Stimulated activated CD8-positive, alpha-beta memory T cell treated with anti-CD3 and anti-CD28 coated beads, Interleukin-7, amount 100 ng/mL, for 4 hours (primary cell): Measurements from ENCODE around the gene DCTN1.
"Not testable (repeated sequence)": the region's sequence is repeated elsewhere in the genome, so short reads cannot be mapped to it uniquely, and the experiment has no call there.

Source experiments
- DNase-seq, 2 donors: peaks; one replicate each; pipeline ENCODE4 v3.0.0-alpha.2; 2020; ENCODE audit warnings: low read depth in 2 of 2

The DCTN1 gene

DNA sequence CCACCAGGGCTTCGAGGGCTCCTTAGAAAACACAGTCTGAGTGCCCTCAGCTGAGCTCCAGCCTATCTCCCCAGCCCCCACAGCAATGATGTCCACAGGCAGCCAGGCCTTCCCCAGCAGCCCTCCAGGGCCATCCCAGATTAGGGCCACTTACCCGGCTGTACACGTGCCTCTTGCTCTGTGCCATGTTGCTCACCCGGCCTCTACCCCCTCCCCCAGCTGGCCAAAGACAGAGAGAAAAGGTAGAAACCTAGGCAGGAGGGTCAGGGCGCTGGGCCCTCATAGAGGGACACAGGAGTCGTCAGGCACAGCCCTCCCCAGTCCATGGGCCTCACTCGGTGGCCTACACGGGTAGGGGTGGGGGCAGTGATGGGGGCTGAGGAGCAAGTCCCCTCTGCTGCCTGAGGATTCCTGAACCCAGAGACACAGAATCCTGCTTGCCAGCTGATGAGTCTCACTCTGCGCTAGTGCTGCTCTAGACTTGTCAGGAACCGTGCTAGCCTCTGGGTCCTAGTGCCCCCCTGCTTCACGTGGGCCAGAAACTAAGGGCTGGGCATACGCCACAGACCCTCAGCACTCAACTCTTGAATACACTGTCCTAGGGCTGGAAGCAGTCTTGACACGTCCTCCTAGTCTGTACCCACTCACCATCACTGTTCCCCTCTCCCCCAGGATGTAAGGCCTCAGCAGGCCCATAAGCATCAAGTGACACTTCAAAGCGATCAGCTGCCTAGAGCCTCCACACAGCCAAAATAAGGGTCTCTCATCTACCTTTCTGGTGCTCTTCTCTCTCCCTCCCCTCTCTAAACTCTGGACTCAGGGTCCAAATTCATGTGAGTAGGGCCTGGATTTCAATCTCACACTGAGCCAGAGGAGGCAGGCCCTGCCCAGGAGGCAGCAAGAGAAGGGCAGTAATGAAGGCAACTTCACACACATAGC lies at the start of gene DCTN1:
Gene DCTN1, minus strand, starts transcription at position 461 of the 939 bp plus-strand sequence. Its CDS starts 274 bp downstream, at position 187.
- peak in 1 of 2 donors; percentile 8 for DNase-seq

DNA sequence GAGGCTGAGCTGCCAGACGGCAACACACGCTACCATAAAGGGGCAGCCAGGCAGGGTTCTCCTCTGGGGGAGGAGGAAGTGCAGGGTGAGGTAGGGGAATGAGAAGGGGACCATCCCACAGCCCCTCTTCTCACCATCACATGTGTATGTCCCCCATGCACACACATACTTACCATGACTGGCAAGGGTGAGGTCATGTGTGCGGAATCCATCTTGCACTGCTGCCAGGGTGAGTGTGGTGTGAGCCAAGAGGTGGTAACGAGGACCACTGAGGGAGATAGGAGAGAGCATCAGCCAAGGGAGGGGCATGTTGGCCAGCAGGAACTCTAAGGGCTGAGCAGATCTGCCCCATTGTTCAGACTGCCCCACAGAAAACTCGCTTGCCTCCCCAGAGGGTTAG lies 48.6 kb upstream of the DCTN1 start:
- DNase-seq: no peak

DNA sequence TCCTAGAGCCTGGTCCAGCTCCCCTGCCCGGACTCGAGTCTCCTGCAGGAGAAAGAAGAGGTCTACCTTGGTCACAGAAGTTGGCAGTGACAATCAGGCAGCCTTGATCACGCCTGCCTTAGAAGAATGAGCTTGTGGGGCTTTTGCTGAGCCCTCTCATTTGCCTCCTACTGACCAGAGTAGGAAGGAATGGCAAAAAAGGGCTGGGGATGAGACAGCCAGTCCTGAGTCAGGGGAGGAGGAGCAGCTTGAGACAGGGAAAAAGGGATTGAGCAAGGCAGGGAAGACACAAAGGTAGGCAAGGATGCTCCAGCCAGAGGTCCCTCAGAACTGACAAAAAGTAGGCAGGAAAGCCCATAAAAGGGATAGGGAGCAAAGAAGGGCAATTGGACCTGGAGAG lies 47.4 kb upstream of the DCTN1 start:
- no peak for DNase-seq

DNA sequence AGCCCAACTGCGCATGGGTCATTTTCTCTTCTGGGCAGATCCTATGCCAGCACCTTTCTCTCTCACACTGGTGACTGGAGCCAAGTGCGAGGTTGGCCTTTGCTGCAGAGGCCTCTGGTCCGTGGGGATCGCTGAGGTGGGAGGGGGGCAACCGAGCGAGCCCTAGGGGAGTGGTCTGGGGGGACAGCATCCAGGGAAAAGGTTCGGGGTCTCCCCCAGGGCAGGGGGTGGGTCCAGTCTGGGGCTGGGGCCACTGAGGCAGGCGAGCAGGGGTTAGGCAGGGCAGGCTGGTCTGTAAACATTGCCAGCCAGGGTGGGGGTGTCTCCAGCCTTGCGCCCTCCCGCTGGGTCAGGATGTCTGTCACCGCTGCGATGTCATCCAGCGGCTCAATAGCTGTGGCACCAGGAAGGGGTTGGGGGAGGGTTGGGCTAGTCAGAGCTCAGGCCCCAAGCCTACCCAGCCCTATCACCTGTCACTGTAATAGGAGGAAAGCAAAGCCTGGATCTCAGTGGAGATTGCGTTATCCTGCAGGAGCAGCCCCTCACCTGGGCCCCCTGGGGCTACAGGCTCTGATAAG lies 46.2 kb upstream of the DCTN1 start:
- no peak for DNase-seq

DNA sequence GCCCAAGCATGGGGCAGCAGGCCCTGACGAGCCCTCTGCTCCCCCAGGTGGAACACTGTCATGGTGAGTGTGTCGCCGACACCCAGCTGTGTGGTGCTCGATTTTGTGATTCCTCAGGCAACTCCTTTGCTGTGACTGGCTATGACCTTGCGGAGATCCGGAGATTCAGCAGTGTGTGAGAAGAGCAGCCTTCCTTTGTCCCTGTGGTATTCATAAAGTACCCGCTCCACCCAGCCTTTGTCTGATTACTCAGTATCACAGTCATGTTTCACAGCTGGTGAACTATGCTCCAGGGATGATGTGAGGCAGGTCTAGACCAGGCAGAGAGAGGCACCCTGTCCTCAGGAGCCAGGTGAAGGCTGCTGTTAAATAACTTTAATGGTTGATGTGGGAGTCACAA lies 45.4 kb upstream of the DCTN1 start:
- no peak for DNase-seq

DNA sequence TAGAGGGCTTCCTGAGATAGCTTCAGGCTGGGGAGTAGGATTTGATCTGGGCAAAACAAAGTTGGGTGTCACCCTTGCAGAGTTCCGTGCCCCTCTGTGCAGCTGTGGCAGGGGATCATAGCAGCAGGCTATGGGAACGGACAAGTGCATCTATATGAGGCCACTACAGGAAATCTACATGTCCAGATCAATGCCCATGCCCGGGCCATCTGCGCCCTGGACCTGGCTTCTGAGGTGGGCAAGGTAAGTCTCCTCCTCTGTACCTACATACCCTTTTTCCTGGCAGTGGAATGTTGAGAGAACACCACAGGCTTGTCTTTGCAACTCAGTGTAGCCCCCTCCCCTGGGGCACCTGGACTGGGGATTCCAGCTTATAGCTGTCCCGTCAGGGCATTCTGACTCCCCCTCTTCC lies 44.9 kb upstream of the DCTN1 start:
- no peak for DNase-seq

DNA sequence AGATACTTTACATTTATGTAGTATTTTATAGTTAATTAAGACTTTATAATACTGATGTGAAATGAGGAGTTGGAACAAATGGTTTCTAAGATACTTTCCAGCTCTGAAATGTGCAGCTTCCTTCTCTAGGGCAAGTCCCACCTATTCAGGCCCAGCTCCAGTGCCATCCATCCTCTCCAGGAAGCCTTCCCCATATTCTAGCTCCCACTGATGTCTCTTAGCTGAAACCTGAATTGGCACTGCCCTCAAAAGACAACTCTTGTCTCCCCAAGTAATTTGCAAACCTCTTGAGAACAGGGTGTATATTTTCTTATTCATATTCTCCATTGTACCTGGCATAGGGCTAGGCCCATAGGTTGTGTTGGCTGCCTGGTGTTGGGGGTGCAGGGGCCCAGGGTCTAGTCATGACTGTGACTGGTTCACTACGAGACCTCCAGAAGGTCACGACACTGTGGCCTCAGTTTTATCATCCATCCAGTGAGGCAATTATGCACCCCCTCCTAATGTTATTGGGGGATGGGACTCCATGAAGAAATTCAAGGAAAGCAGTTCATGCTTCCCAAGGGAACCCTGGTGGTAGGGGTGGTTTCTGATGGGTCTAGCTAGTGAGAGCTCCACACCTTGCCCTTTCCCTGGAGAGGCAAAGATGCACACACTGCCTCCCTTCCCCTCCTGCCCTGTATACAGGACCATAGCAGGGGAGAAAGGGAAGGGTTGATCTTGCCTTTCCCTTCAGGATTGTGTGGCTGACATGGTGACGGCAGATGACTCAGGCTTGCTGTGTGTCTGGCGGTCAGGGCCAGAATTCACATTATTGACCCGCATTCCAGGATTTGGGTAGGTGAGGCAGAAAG lies 44.3 kb upstream of the DCTN1 start:
- DNase-seq: no peak

DNA sequence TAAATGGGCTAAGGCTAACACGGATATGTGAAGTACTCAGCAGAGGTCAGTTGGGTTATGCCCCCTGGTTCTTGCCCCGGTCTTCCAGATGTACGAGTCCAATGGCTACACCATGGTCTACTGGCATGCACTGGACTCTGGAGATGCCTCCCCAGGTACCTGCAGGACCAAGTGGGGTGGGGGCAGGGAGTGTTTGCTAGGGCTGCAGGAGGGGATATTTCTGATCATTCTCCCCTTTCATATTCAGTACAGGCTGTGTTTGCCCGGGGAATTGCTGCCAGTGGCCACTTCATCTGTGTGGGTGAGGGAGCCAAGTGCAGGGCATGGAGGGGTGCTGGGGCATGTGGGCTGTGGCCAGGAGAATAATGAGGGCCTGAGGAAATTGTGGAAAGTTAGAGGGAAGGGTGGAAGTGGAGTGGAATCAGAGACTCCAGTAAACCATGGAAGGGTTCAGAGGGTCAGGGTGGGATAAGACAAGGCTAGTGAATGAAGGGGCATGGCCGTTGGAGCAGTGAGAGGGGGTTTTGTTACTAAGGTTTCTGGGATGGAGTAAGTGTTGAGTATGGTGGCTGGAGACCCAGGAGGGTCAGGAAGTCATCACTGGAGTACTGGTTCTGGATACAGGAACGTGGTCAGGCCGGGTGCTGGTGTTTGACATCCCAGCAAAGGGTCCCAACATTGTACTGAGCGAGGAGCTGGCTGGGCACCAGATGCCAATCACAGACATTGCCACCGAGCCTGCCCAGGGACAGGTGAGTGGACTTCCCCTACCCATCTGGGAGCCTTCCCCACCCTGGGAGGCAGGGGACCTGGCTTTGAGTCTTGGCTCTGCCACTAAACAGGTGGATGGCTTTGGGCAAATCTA lies 43.4 kb upstream of the DCTN1 start:
- DNase-seq: no peak

DNA sequence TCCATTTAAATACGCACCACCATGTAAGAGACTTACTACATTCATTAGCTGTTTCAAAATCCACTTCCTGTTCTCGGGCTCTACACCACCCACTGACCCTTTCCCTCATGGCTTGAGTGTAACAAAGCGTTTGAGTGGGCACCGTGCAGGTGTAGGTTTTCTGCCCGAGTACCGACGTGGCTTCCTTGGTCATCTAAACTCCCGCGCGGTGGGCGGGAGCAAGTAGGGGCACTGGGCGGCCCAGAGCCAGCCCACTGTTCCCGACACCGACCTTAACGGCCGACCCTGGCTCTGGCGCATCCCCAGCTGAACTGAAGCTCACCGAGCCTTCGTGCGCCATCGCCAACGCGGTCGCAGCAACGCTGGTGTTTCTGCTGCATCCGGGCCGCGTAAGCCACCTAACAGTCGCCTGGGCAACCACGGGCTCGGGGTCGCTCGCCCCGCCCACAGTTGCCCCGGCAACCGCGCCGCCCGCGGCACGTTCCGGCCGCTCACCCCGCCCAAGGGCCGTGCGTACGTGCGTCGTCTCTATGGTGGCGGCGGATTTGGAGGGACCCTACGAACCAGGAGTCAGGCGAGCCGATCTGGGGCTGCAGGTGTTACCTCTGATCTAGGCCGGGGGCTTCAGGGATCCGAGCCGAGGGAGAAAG lies 41.2 kb upstream of the DCTN1 start, which contains the start of the genes C2orf81 and WDR54:
Gene C2orf81, minus strand, starts transcription at position 399 of the 650 bp plus-strand sequence. Its CDS starts 59 bp downstream, at position 340.
Gene WDR54, plus strand, starts transcription at position 510 of the 650 bp plus-strand sequence. CDS start 424 bp downstream, outside the sequence.
- peak; percentile 82 to 95 for DNase-seq

DNA sequence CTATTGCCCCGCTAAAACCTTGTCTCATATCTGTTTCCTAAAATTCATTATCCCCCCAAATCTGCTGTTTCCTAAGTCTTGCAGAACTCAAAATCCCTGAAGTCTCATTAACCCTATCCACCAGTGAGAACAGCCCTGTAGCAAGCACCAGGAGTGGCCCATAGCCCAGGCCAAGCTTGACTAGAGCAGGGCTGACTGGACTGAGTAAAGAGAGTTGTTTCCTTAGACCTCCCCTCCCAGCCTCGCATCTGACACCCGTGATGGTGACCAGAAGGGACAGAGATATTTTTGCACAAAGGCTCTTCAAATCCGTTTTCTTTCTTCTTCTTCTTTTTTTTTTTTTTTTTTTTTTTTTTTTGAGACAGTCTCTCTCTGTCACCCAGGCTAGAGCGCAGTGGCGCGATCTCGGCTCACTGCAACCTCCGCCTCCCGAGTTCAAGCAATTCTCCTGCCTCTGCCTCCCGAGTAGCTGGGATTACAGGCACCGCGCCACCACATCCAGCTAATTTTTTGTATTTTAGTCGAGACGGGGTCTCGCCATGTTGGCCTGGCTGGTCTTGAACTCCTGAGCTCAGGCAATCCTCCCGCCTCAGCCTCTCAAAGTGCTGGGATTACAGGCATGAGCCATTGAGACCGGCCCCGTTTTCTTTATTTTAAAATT lies 40.5 kb upstream of the DCTN1 start:
- not testable (repeated sequence) for DNase-seq

DNA sequence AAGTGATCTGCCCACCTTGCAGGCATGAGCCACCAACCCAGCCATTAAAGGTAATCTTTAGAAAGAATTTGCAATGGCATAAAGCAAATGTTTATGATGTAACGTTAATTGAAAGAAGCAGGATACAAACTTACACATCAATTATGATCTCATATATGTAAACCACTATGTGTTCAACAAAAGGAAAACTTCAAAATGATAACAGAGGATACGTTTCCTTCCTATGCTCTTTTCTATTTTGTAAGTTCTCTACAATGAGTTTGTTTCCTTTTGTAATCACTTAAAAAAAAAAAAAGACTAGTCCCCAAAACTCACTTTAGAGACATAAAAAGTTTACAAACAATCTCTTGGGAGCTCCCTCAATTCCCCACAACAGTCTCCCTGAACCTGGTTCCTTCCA lies 39.9 kb upstream of the DCTN1 start:
- no peak for DNase-seq

DNA sequence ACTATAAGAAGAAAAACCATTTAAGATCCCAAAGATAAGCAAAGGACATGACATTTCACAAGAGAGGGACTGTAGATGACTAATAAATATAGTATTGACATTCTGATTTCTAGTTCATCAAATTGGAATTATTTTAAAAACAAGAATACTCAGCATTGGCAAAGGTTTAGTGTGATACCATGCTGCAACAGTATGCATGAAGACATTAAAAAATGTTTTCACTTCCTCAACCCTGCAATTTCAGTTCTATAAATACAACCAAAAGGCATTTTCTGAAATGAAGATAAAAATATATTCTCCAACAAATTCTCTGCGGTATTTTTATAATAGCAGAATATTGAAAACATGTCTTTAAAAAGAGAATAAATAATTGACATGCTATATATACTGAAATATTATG lies 39.2 kb upstream of the DCTN1 start:
- DNase-seq: no peak

DNA sequence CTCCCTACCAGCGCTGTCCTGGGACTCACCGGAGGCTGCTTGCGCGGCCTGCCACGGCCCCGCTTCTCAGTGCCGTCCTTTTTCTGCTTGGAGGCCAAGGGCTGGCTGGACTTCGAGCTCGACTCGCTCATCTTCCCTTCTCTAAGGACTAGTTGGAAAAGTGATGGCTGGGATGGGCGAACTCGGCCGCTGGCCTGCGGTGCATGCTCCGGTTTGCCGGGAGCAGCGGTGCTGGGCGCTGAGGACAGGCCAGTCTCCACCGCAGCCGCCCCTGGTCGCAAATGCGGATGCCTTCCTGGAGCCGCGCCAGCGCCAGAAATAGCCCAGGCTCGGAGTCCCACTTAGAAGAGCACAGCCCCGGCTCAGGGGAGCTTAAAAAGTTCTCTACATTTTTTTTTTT lies 38.2 kb upstream of the DCTN1 start:
- DNase-seq: no peak

DNA sequence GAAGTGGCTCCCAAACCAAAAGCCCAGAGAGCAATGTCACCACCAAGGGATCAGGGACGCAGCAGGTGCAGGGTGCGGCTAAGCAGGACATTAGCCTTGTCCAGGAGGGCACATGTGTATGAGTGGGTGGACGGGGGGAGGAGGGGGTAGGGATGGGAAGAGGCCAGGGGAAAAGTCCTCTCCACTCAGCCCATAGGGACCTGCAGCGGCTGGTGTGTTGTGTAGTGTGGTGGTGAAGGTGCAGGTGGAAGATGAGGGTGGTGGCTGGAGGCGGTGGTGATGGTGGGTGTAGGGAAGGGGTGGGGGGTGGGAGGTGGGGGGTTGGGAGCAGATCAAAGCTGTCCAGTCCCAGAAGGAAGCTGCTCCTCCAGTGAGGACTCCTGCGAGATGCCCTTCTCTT lies 37.7 kb upstream of the DCTN1 start:
- DNase-seq: no peak

DNA sequence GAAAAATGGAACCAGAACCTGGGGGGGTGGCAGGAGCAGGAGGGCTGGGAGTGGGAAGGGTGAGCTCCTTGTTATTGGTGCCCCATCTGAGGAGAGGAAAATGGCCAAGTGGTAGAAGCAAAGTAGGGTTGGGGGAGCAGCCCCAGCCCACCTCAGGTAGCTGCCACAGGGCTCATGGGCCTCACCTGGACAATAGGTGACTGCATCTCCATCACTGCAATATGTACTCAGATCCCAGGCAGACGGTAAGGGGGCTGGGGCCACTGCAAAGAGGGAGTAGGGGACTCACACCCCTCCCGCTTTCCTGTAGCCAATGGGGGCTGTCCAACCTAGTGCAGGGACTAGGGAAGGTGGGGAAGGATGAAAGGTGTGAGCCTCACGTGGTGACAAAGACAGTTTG lies 37.1 kb upstream of the DCTN1 start:
- DNase-seq: no peak

DNA sequence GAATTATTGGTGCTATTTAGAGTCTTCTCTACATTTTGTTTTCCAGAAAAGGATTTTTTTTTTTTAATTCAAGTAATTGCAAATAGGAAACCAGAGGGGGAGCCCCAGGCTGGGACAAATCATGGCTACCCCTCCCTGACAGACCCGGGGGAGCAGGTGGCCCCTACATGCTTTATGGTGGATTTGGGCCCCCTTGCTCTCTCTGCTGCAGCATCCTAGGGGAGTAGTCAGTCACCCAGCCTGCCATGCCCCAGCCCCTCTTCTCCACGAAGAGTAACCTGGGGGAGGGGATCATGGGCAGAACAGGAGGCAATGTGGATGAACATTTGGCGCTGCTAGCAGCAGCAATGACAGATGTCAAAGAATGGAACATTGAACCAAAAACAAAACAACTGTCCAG lies 36.7 kb upstream of the DCTN1 start:
- DNase-seq: no peak

DNA sequence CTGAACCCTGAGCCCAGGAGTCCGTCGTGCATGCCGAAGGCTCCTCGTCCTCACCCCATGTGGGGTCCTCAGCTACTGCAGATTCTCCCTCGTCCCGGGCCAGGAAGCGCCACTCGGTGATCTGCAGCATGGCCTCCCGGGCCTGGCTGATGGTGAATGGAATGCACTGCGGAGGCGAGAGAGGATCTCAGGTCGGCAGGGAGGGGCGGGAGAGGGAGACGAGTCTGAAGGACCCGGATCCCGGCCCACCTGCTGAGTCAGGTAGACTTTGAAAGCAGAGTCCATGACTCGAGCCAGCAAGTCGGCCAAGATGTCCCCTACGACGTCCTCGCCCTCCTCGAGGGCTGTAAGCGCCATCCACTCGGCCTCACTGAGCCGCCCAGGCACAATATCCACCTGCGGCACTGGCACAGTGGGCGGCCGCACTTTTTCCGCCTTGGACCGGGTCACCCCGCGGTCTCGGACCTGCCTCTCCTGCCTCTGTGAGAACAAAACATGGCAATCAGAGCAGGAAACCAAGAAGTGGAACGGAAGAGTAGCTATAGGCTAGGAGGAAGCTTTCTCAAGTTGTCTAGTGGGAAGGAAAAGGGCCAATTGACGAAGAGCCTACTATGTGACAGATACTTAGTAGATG lies 35.8 kb upstream of the DCTN1 start:
- DNase-seq: no peak

DNA sequence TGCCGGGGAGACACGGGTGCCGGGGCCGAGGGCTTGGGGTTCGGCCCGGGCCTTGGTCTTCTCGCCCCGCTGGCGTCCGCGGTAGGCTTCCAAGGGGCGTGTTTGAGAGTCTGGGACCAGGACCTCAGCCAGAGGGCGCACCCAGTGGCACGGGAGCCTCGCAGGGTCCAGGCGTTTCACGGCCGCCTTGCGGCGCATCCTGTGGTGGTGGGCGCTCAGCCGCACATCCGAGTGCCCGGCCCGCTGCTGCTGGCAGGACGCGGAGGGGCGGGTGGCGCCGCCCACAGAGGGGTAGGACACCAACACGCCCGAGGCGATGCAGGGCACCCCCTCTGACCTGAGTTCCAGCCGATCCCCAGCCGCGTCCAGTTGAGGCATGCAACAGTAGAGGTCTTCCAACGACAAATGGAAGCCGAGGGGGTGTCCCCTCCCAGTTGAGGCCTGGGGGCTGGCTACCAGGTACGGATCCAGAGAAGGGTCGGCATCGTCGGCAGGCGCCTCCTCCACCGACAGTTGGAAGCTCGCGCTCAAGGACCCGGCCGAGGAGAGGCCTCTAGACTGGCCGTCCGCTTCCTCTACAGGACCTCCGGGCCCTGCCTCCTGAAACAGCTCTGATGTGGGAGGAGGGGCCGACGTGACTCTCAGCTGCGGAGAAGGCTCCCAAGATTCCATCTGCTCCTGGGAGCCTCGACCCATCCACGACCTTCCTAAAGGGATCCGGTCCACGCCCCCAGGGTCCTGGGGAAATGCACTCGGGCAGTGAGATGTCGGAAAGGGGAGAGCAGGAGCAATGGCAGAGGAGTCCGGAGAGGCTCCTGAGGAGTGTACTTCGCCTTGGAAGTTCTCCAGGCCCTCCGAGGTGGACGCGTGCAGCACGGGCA lies 35.0 kb upstream of the DCTN1 start:
- DNase-seq: peak in 1 of 2 donors; percentile 19
